HG02943 (cell line): ENCODE measurements around the gene CSK.
A peak's percentile ranks its signal among the peaks of the same experiment; 100 is the strongest.
"Not testable (repeated sequence)": the region's sequence is repeated elsewhere in the genome, so short reads cannot be mapped to it uniquely, and the experiment has no call there.

Source experiments
- ATAC-seq: cut with Tn5 transposase; IDR thresholded peaks from one replicate; pipeline ENCODE4 v1.9.1; 2021; ENCODE audit warnings: mild to moderate bottlenecking, low read depth, moderate library complexity; ENCODE audit not compliant: unreplicated experiment

CSK gene

DNA sequence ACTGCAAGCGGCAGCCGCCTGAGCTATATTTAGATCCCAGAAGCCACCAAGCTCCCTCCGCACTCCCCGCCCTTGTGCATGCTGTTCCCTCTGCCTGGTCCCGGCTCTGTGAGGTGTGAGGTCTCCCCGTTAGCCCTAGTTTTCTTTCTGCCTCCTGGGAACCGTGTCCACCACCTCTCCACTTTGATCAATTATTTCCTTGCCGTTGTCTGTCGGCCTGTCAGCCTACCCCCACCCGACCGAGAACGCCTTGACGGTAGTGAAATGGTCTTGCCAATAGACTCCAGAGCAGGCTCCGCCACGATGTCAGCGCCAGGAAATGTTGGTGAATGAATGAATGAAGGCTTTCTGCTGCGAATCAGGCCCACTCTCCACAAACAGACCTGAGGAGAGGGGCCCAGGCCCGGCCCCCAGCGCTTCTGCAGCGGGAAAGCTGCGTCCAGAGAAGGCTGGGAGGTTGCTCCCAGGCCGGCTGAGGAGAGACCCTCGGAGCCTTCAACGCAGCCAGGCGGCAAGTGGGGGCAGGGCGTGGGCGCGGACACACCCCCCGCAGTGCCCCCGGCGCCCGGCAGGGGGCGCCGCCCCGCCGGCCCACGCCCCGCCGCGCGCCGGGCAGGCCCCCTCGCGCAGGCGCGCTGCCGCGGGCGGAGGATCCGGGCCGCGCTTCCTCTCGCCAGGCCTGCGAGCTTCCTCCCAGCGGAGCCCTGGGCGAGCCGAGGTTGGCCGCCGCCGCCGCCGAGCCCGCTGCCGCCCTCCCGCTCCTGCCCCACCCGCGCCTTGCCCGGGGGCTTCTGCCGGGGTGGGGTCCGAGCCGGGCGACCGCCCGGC is at the start of gene CSK:
Gene CSK (plus strand): TSS at position 650 of the 828 bp plus-strand sequence. CDS start 16,218 bp downstream, outside the sequence.
- peak; percentile 28 for ATAC-seq

DNA sequence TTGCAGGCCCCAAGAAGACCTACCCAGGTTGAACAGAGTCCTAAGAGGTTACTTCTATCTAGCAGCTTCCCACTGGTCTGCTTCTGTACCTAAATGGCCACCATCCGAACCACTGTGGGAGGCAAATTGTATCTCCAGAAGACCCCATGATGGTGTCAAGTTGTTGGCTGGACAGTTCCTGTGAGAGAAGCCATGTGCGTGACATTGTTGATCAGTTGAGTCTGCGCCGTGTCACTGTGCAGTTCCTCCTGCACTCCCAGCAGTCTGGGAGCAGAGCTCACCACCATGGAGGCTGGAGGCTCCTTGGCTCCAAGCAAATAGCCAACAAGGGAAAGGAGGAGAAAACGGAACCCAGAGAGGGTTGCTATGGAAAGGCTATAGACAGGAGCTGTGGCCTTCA is 49.0 kb upstream of the CSK start:
- ATAC-seq, result no peak

DNA sequence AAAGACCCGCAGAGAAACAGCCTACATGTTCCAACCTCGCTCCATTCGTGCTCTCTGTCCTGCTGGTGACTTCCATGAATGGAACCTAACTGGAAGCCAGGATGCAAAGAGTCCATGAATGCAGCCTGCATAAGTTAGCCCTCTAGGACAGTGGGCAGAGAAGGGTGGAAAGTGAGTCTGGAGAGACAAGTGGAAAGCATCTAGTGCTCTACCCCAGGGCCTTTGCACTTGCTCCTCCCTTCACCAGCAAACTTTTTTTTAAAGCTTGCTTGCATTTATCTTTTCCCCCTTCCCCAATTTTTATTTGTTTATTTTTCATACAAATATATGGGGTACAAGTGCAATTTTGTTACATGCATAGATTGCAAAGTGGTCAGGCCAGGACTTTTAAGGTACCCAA is 48.6 kb upstream of the CSK start:
- ATAC-seq, result no peak

GRCh38 chr15:74735305-74735704 is 46.6 kb upstream of the CSK start:
- ATAC-seq, result no peak

- not testable (repeated sequence) for ATAC-seq
Observed at GRCh38 chr15:74738239-74738638, 43.6 kb upstream of the CSK start.

- no peak for ATAC-seq
Observed at GRCh38 chr15:74742422-74742821, 39.5 kb upstream of the CSK start.

- ATAC-seq, result no peak
Observed at GRCh38 chr15:74746389-74746788, 35.5 kb upstream of the CSK start.

DNA sequence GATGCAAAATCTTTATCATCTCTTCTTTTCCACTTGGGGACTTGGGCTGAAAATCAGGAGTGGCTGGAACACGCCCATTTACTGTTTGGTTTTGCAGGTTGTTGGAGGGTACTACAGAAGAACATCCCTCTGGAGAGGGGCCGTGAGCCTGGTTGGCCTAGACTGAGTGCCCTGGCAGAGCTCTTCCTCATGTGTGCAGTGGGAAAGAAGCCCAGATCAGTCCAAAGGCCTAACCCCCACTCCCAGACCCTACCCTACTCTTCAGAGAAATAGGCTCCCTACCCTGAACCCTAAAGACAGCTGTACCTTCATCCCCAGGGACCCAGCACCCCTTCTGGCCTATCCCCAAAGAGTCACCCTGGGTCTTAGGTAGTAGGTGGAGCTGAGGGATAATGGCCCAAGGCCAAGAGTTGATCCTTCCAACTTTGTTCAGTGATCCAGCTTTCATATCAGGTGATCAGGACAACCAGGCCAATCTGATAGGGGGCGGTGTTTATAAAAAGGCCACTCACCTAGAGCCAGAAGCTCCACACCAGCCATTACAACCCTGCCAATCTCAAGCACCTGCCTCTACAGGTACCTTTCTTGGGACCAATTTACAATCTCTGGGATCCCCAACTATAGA is 33.4 kb upstream of the CSK start, which contains the start of gene CYP1A2:
Gene CYP1A2 (plus strand): TSS at position 524 of the 625 bp plus-strand sequence. CDS start 894 bp downstream, outside the sequence.
- ATAC-seq, result no peak

- no peak for ATAC-seq
Observed at GRCh38 chr15:74749832-74750231, 32.0 kb upstream of the CSK start.

DNA sequence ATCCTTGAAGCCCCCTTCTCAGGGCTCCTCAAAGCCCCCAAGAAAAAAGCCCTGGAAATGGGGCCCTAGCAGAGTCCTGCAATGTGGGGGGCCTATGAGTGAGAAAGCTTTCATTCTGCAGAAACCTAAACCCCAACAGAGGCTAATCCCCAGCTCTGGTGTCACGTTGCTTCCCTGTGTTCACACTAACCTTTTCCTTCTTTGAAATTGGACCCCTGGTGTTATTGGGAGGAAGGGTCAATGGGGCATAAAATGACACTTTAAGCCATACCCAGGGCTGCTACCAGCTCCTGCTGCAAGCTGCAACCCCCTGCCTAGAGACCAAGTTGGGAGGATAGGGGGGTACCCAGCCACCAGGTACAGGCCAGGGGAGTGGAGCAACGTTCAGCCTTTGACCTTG is 31.1 kb upstream of the CSK start:
- no peak for ATAC-seq

DNA sequence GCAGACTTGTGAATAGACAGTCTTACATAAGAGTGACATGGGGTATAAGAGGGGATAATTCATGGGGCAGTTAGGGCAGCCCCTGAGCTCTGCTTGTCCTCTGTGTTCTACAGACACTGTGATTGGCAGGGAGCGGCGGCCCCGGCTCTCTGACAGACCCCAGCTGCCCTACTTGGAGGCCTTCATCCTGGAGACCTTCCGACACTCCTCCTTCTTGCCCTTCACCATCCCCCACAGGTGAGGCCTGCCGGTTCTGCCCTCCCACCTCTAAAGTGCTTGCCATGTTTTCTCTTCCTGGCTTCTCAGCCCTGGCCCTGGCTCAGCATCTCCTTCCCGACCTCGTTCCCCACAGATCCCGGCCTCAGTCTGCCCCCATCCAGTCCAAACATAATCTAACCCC is 29.9 kb upstream of the CSK start:
- no peak for ATAC-seq

DNA sequence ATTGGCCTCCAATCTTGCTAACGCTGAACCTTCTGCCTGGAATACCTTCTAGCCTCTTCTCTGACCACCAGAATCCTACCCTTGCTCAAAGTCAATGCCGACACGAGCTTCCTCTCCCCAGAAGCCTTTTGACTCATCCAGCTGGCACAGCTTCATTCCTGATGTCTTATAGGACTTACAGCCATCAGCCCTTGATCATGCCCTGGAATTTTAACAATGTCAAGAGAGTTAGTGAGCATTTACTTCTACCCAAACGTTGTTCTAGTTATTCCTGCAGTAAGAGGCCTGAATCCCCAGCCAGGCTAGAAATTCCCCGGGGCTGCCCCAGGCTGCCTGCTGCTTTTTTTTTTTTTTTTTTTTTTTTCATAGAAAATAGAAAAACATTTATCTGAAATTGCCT is 29.3 kb upstream of the CSK start:
- ATAC-seq, result no peak

GRCh38 chr15:74754593-74755215 is 27.2 kb upstream of the CSK start:
- ATAC-seq, result no peak

DNA sequence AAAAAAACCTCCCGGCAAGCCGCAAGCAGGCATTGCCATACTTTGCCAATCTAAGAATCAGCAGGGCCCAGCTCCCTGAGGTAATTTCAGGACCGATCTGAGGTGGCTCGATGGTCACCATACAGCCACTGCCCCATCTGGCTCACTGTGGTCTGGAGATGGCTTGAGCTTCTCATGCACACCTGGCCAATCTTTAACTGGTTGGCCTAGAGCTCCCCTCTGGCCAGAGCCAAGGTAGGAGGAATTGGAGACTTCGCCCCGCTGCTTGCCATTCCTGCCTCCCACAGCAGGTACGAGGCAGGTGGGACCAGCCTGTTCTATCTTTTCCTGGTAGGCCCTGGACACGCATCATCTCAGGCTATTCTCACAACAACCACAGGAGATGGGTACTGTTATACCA is 23.1 kb upstream of the CSK start:
- ATAC-seq, result no peak

DNA sequence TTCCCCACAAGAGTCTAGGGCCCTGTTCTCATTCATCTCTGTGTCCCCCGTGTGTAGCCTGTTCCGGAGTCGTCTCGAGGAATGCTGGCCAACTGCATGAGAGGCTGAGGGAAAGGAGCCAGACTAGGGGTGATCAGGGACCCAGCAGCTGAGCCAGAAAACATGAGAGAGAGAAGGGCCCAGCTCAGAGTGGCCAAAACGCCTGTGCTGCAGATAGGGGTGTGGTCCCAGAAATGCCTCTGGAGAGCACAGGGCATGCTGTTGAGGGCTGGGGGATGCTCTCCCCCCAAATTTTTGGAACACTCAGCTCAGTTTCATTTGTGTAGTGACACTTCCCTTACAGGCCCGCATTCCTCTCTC is 19.1 kb upstream of the CSK start:
- no peak for ATAC-seq

DNA sequence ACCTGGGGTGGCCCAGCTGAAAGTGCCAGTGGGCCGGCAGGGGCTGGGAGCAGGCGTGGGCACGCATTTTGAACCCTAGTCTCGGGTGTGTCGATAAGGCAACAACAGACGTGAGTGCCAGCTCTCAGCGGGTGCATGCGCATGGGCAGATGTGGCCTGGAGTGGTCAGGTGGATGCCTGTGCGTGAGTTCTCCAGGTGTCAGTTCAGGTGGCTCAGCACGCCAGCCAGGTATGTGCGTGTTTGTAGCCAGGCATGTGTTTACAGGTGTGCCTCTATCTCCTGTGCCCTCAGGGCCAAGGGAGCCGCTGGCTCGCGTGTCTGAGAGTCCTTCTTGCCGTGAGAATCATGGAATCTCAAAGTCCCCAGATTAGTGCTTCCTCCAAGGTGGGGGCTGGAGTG is 18.5 kb upstream of the CSK start:
- ATAC-seq, result no peak

DNA sequence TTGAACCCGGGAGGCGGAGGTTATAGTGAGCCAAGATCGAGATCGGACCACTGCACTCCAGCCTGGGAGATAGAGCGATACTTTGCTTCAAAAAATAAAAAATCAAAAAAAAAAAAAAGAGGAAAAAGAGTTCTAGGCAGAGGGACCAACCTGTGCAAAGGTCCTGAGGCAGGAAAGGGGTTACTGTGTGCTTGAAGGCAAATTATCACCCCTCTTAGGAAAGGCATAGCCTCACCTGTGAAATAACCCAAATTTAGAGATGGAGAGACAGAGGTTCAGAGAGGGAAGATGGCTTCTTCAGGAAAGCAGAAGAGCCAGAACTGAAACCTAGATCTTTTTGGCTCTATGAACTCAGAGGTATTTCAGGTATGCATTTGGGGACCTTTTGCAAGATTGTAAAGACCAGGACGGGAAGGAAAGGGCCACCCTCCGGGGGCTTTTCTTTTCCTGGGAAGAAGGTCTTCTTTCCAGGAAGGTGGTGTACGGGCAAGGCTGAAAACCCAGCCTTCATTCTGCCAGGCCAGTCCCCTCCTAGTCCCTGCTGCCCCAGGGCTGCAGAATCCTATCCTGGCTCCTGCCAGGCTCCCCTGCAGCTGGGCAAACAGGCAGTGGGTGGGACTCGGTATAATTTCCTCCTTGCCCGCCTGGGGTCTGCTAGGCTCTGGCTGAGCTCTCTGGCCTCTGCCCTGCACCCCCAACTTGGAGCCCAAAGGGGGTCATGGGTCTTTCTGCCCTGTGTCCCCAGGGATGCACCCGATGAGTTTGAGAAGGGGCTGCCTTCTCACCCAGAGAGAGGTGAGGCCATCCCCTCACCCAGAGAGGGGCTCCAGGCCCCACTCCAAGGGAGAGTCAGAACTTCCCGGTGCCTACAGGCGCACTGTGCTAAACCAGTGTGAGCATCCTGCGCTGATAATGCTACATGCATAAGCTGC is 14.4 kb upstream of the CSK start:
- no peak for ATAC-seq

GRCh38 chr15:74768099-74768770 is 13.6 kb upstream of the CSK start:
- no peak for ATAC-seq

- no peak for ATAC-seq
Observed at GRCh38 chr15:74768771-74769342, 13.0 kb upstream of the CSK start.
